Measurements from ENCODE around the gene AKAP5.
A peak's percentile ranks its signal among the peaks of the same experiment; 100 is the strongest.

AKAP5 gene

GRCh38 chr14:64475585-64476273, 10.4 kb downstream of the AKAP5 start:
- Mint-ChIP-seq H3K4me3 (no peak overlapping the region), H3K9me3 (no peaks in the 10 kb centered on the region), H3K27ac (no peak overlapping the region), H3K4me1 (peaks cover 6% of the 10 kb centered on the region), H3K36me3 (peaks cover 7% of the 10 kb centered on the region), H3K27me3 (no peaks in the 10 kb centered on the region)
- no peak for ATAC-seq

GRCh38 chr14:64476438-64476837, 11.1 kb downstream of the AKAP5 start:
- no peak overlapping the region for H3K27ac Mint-ChIP-seq
- peaks cover 7% of the 10 kb centered on the region for H3K36me3 Mint-ChIP-seq
- ATAC-seq = no peak
- H3K4me3 Mint-ChIP-seq = no peak overlapping the region
- peaks cover 6% of the 10 kb centered on the region for H3K4me1 Mint-ChIP-seq
- H3K9me3 Mint-ChIP-seq = no peaks in the 10 kb centered on the region
- H3K27me3 Mint-ChIP-seq = no peaks in the 10 kb centered on the region

- Mint-ChIP-seq H3K36me3 (peaks cover 7% of the 10 kb centered on the region), H3K27ac (no peak overlapping the region), H3K27me3 (no peaks in the 10 kb centered on the region), H3K9me3 (no peaks in the 10 kb centered on the region), H3K4me1 (peaks cover 5% of the 10 kb centered on the region), H3K4me3 (no peak overlapping the region)
- no peak for ATAC-seq
Observed at GRCh38 chr14:64478634-64479250, 13.4 kb downstream of the AKAP5 start.

GRCh38 chr14:64488590-64489099, 23.3 kb downstream of the AKAP5 start:
- H3K9me3 Mint-ChIP-seq = no peaks in the 10 kb centered on the region
- H3K4me1 Mint-ChIP-seq = peaks cover 29% of the 10 kb centered on the region
- no peak for ATAC-seq
- H3K36me3 Mint-ChIP-seq = peaks cover 41% of the 10 kb centered on the region
- H3K27ac Mint-ChIP-seq = no peak overlapping the region
- H3K27me3 Mint-ChIP-seq = no peaks in the 10 kb centered on the region
- H3K4me3 Mint-ChIP-seq = no peak overlapping the region

- H3K27ac Mint-ChIP-seq = no peak overlapping the region
- H3K4me1 Mint-ChIP-seq = peaks cover 35% of the 10 kb centered on the region
Observed at GRCh38 chr14:64491637-64492036, 26.3 kb downstream of the AKAP5 start.

GRCh38 chr14:64493455-64493854, 28.2 kb downstream of the AKAP5 start:
- H3K4me1 Mint-ChIP-seq = peaks cover 30% of the 10 kb centered on the region
- H3K36me3 Mint-ChIP-seq = peaks cover 31% of the 10 kb centered on the region
- no peaks in the 10 kb centered on the region for H3K27me3 Mint-ChIP-seq

More at GRCh38 chr14:64491637-64492036, 26.3 kb downstream of the AKAP5 start:
- ATAC-seq = no peak
- Mint-ChIP-seq H3K9me3 (no peaks in the 10 kb centered on the region), H3K36me3 (peaks cover 42% of the 10 kb centered on the region), H3K27me3 (no peaks in the 10 kb centered on the region), H3K4me3 (no peak overlapping the region)

GRCh38 chr14:64495252-64495651, 30.0 kb downstream of the AKAP5 start:
- Mint-ChIP-seq H3K9me3 (no peaks in the 10 kb centered on the region), H3K27me3 (no peaks in the 10 kb centered on the region), H3K4me1 (peaks cover 38% of the 10 kb centered on the region), H3K36me3 (peaks cover 27% of the 10 kb centered on the region), H3K27ac (no peak overlapping the region), H3K4me3 (no peak overlapping the region)
- no peak for ATAC-seq

More at GRCh38 chr14:64493455-64493854, 28.2 kb downstream of the AKAP5 start:
- H3K9me3 Mint-ChIP-seq = no peaks in the 10 kb centered on the region
- ATAC-seq = no peak
- no peak overlapping the region for H3K4me3 Mint-ChIP-seq
- peak overlapping the region; percentile 11 for H3K27ac Mint-ChIP-seq

- Mint-ChIP-seq H3K4me1 (peaks cover 42% of the 10 kb centered on the region), H3K4me3 (no peak overlapping the region), H3K27ac (no peak overlapping the region), H3K36me3 (peaks cover 19% of the 10 kb centered on the region), H3K27me3 (no peaks in the 10 kb centered on the region), H3K9me3 (no peaks in the 10 kb centered on the region)
- ATAC-seq = no peak
Observed at GRCh38 chr14:64496764-64497163, 31.5 kb downstream of the AKAP5 start.

GRCh38 chr14:64500088-64500487, 34.8 kb downstream of the AKAP5 start:
- Mint-ChIP-seq H3K4me1 (peaks cover 33% of the 10 kb centered on the region), H3K36me3 (peaks cover under 1% of the 10 kb centered on the region), H3K27me3 (no peaks in the 10 kb centered on the region), H3K27ac (peak overlapping the region; percentile 99), H3K9me3 (no peaks in the 10 kb centered on the region), H3K4me3 (peak overlapping the region; percentile 35)
- no peak for ATAC-seq

GRCh38 chr14:64501411-64502171, 36.3 kb downstream of the AKAP5 start:
- Mint-ChIP-seq H3K27me3 (no peaks in the 10 kb centered on the region), H3K4me3 (peak overlapping the region; percentile 91), H3K27ac (peak overlapping the region; percentile 99), H3K36me3 (peaks cover 8% of the 10 kb centered on the region), H3K4me1 (peaks cover 43% of the 10 kb centered on the region), H3K9me3 (no peaks in the 10 kb centered on the region)
- ATAC-seq = no peak

GRCh38 chr14:64502456-64502855, 37.2 kb downstream of the AKAP5 start:
- ATAC-seq = no peak
- no peaks in the 10 kb centered on the region for H3K27me3 Mint-ChIP-seq
- H3K4me1 Mint-ChIP-seq = peaks cover 51% of the 10 kb centered on the region
- no peaks in the 10 kb centered on the region for H3K9me3 Mint-ChIP-seq
- peak overlapping the region; percentile 99 for H3K27ac Mint-ChIP-seq
- H3K4me3 Mint-ChIP-seq = peak overlapping the region; percentile 91
- H3K36me3 Mint-ChIP-seq = peaks cover 8% of the 10 kb centered on the region

- no peaks in the 10 kb centered on the region for H3K9me3 Mint-ChIP-seq
- H3K4me3 Mint-ChIP-seq = peak overlapping the region; percentile 91
- H3K36me3 Mint-ChIP-seq = peaks cover 8% of the 10 kb centered on the region
- no peaks in the 10 kb centered on the region for H3K27me3 Mint-ChIP-seq
- H3K4me1 Mint-ChIP-seq = peaks cover 56% of the 10 kb centered on the region
- H3K27ac Mint-ChIP-seq = peak overlapping the region; percentile 99
- no peak for ATAC-seq
Observed at GRCh38 chr14:64502887-64503433, 37.7 kb downstream of the AKAP5 start.

GRCh38 chr14:64503434-64504309, 38.4 kb downstream of the AKAP5 start, which contains the start of gene ZBTB25:
Gene ZBTB25 (minus strand): TSS chr14:64503838. CDS start chr14:64490533, 13,305 bp downstream.
- Mint-ChIP-seq H3K4me1 (peaks cover 62% of the 10 kb centered on the region), H3K36me3 (peaks cover 8% of the 10 kb centered on the region)
- peak; percentile 84 for ATAC-seq

GRCh38 chr14:64504310-64504896, 39.1 kb downstream of the AKAP5 start, which contains the start of gene ZBTB1:
Gene ZBTB1 (plus strand): TSS chr14:64504770. CDS start chr14:64521505, 16,735 bp downstream.
- Mint-ChIP-seq H3K9me3 (no peaks in the 10 kb centered on the region), H3K27ac (peak within 1 kb of the TSS; percentile 99), H3K4me1 (peaks cover 68% of the 10 kb centered on the region), H3K27me3 (no peaks in the 10 kb centered on the region), H3K4me3 (peak within 1 kb of the TSS; percentile 91), H3K36me3 (peaks cover 8% of the 10 kb centered on the region)
- peak; percentile 69 for ATAC-seq

More at GRCh38 chr14:64503434-64504309, 38.4 kb downstream of the AKAP5 start, which contains the start of gene ZBTB25:
- H3K27ac Mint-ChIP-seq = peak within 1 kb of the TSS; percentile 99
- no peaks in the 10 kb centered on the region for H3K9me3 Mint-ChIP-seq
- no peaks in the 10 kb centered on the region for H3K27me3 Mint-ChIP-seq
- H3K4me3 Mint-ChIP-seq = peak within 1 kb of the TSS; percentile 91

Measured in stimulated activated memory B cell treated with anti-CD40 and anti-IgM and Interleukin-4, amounts not matched to agents 10 μg/mL and 1 μg/mL and 100 μg/mL, for 72 hours (primary cell).